T47D (cell line): Measurements from ENCODE around the gene PTOV1.

Source experiments
- DNase-seq, 2 experiments: peaks; one replicate each; pipeline versions ENCODE4 v3.0.0 to v3.0.0-alpha.2; 2011 to 2012; ENCODE audit warnings: low read depth in 1 of 2, low spot score in 1 of 2
- JUND ChIP-seq: IDR thresholded peaks from 2 replicates; pipeline ENCODE4 v1.6.1; 2012; ENCODE audit warnings: low read depth
- in situ Hi-C: cut with HindIII; loops from 2 replicates; pipeline ENCODE4 v1.10.0; 2016; ENCODE audit warnings: low sequenced_read_pairs, low pct_unique_long_range_greater_than_20kb

PTOV1 gene

DNA sequence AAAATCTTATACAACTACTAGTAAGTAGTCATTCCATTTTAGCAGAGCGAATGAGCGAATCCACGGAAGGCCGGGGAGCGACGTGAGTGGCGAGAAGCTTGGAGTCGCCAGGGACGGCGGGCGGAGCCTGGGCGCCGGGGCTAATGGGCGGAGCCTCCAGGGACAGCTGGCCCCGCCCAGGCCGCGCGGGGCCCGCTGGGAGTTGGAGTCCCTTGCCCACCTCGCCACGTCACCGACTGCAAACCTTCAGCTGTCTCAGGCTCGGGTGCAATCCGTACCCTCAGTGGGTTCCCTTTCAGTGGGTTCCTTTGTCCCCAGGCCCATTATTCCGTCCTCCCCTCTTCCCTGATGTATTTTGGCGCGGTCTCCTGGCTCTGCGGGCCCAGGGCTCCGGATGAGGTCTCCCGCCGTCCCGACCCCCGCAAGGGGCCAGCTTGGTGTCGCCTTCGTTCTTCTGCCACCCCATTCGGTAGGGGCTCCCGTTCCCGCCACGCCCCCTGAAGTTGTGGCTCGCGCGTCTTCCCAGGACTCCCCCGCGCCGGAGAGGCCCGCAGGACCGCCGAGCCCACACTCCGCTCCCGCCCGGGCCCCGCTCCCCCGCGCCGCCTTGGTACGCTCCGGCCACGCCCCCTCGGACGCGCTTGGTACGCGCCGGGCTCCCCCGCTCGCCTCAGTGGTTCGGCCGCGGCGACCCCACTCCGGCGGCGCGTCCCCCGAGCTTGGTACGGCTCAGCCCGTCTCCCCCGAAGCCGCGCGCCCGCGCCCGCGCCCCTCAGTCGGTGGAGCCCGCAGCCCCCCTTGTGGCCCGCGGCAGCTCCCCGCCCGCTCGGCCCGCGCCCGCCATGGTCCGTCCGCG is at the start of gene PTOV1:
TSS of gene PTOV1 (plus strand) at position 673 of the 856 bp plus-strand sequence.
- peak; percentile 83 to 94 for DNase-seq
- in situ Hi-C loops: no loop called here
- TF ChIP-seq JUND: no peak

DNA sequence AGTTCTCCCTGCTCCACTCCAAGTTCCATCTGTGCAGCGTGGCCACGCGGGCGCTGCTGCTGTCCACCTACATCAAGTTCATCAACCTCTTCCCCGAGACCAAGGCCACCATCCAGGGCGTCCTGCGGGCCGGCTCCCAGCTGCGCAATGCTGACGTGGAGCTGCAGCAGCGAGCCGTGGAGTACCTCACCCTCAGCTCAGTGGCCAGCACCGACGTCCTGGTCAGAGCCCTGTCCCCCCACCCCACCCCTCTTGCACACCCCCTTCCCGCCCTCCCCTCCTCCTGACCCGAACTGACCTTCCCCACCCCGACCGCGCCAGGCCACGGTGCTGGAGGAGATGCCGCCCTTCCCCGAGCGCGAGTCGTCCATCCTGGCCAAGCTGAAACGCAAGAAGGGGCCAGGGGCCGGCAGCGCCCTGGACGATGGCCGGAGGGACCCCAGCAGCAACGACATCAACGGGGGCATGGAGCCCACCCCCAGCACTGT is 49.5 kb upstream of the PTOV1 start:
- no peak for DNase-seq
- no peak for TF ChIP-seq JUND
- in situ Hi-C loops: no loop called here

DNA sequence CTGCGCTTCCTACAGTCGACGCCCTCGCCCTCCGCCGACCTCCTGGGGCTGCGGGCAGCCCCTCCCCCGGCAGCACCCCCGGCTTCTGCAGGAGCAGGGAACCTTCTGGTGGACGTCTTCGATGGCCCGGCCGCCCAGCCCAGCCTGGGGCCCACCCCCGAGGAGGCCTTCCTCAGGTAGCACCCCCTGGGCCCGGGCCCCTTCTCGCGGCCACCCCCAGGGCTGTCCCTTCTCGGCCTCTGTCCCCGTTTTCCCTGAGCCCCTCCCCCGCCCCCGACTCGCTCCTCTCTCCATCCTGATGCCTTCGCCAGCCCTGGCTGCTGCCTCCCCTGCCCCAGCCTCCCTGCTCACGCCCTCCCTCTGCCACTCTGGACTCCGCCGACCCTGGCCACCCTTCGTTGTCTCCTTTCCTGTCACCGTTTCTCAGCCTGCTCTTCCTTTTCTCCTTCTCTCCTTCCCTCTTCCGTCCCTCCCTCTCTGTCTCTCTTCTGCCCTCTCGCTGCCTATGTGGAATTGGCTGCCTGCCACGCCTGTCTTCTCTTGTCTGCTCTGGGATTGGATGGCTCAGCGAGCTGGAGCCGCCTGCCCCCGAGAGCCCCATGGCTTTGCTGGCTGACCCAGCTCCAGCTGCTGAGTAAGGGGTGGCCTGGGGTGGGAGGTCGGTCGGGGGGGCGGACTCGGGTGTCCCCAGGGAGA is 48.8 kb upstream of the PTOV1 start:
- TF ChIP-seq JUND: no peak
- in situ Hi-C loops: no loop called here
- peak; percentile 33 to 71 for DNase-seq

DNA sequence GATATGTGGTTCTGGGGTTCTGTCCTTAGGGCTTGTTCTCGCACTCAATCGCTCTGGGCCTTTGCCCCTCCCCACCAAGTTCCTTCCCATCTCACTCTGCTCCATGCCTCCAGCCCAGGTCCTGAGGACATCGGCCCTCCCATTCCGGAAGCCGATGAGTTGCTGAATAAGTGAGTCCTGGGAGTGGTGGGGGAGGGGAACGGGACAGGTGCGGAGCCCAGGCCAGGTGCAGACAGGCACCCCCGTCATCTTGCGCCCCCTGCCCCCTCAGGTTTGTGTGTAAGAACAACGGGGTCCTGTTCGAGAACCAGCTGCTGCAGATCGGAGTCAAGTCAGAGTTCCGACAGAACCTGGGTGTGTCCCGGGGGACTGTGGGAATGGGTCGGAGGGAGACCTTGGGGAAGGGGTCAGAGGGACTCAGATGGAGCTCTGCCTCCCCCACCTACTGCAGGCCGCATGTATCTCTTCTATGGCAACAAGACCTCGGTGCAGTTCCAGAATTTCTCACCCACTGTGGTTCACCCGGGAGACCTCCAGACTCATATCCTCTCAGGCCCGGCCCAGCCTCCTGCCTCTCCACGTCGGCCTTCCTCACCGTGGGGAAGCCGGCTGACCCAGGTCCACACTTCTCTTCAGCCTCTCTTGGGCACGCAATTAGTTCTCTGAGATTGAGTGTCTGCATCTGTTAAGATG is 48.0 kb upstream of the PTOV1 start:
- in situ Hi-C loops: no loop called here
- no peak for DNase-seq
- no peak for TF ChIP-seq JUND

DNA sequence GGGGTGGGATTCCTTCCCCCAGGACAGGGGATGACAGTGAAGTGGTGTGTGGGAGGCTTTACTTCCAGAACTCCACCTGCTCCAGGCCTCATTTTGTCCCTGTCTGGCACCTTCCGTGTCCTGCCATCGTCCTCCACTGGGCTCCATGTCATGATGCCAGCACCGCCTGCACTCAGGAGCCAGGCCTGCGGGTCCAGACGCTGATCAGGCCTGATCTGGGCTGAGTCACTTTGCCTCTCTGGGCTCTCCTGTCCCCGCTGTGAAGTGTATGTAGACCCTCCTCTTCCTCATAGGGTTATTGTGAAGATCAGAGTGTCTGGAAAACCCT is 47.5 kb upstream of the PTOV1 start:
- in situ Hi-C loops: no loop called here
- no peak for DNase-seq
- TF ChIP-seq JUND: no peak

DNA sequence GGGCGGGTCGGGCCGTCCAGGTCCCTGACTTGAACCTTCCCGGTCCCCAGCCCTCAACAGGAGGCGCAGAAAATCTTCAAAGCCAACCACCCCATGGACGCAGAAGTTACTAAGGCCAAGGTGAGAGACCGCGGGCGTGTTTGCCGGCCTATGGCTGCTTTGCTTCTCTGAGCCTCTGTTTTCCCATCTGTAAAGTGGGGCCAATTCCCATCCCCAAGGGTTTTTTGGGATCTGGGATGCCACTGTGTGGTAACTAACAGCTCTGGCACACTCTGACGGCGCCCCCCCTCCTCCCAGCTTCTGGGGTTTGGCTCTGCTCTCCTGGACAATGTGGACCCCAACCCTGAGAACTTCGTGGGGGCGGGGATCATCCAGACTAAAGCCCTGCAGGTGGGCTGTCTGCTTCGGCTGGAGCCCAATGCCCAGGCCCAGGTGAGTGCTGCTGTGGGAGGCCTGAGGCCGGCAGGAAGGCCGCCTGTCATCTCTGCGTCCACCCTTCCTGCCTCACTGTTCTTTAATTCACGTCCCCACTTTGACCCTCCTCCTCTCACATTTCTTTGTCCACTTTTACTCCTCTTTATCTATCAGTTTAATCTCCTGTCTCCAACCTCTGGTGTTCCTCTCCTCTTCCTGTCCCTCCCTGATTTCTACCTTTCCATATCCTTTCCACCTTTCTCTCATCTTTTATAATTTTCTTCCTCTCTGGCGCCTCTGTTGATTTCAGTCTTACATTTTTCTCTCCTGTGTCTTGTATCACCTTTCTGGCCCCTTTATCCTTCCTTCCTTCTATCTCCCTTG is 44.9 kb upstream of the PTOV1 start:
- DNase-seq: no peak
- TF ChIP-seq JUND: no peak
- in situ Hi-C loops: no loop called here

DNA sequence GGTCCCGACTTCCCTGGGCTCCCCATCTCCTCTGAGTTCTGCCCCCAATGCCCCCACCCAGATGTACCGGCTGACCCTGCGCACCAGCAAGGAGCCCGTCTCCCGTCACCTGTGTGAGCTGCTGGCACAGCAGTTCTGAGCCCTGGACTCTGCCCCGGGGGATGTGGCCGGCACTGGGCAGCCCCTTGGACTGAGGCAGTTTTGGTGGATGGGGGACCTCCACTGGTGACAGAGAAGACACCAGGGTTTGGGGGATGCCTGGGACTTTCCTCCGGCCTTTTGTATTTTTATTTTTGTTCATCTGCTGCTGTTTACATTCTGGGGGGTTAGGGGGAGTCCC is 44.4 kb upstream of the PTOV1 start:
- in situ Hi-C loops: no loop called here
- no peak for TF ChIP-seq JUND
- DNase-seq: no peak

DNA sequence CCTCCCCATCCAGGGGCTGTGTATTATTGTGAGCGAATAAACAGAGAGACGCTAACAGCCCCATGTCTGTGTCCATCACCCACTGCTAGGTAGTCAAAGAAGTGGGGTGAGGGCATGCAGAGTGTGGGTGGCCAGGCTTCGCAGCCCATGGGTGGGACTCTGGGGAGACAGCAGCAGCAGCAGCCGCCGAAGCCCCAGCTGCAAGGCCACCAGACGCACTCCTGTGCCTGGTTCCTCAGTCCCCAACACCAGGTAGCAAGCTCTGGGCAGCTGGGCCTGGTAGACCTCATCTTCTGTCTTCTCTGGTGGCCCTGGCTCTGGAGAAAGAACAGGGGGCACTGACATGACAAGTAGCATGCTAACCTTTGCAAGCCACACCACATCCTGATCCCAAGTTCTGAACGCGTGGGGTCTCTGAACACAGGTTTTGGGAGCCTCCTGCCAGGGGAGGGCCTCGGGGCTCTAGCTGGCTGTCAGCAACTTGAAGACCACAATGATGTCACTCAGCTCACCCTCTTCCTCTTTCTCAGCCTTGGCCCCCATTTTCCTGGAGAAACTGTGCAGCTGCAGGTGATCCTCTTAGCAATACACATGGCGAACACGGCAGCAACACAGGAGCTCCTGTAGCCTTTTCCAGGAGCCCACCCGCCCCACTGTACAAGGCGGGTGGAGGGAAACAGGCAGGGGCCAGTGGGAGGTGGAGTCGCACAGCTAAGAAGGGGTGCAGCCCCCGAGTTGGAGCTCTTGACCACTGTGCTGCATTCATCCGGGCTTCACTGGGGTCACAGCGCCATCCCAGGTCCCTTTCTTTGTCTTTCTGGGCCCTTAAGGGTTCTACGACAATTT is 43.7 kb upstream of the PTOV1 start:
- TF ChIP-seq JUND: no peak
- in situ Hi-C loops: no loop called here
- no peak for DNase-seq

DNA sequence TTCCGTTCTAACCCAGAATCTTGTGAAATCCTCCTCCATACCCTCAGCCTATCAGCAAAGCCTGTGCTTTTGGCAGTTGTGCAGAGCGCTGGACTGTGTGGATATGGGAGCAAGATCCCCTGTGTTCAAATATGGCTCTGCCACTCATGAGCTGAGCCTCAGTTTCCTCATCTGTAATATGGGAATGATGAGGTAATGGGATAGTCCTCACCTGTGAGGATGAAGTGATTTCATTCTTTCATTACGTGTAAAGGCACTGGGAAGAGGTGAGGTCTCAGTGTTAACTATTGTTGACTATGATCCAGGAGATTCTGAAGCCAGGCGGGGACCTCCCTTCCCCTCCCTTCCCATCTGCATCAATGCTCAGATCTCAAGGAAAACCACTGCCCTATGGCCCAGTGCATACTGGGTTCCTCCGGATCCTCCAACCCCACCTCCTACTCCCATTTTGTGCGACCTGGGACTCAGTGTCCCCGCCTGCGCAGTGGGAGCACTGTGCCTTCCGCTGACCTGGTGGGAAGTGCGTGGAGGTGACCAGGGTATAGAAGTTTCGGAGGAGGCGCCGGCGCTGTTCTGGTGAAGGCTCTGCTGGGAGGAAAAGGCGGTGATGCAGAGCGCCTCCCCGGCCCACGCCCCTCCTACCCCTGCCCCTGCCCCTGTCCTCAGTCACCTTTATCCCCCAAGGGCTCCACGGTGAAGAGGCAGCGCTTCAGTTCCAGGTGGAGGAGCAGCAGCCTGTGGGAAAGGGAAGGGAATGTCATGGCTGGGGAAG is 42.9 kb upstream of the PTOV1 start:
- no peak for TF ChIP-seq JUND
- DNase-seq: no peak
- in situ Hi-C loops: no loop called here

DNA sequence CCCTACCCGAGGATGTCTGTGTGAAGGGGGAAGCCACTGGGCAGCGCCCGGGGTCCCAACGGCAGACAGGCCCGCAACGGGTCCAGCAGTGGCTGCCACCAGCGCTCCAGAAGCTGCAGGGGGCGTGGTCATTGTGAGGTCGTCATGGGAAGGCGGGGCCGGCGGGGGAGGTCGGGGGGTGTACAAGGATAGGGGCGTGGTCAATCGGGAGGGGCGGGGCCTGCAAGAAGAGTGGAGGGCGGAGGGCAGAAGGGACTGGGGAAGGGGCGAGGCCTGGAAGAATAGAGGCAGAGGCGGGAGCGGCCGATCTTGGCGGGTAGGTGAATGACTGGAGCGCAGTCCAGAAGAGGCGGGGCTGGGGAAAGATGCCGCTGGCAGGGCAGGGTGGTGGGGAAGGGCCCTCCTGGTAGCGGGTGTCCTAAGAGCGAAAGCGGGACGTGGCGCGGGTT is 42.2 kb upstream of the PTOV1 start:
- peak; percentile 66 to 88 for DNase-seq
- no peak for TF ChIP-seq JUND
- in situ Hi-C loops: no loop called here
